Neuronal stem cell (in vitro differentiated cells): Measurements from ENCODE around the gene TMEM145.
A peak's percentile ranks its signal among the peaks of the same experiment; 100 is the strongest.

Source experiments
- DNase-seq: peaks from one replicate; pipeline ENCODE4 v3.0.0-alpha.2; 2013; ENCODE audit warnings: low spot score
- H2AFZ ChIP-seq: one replicate; pipeline ENCODE4 v1.6.1; 2013; ENCODE audit warnings: mild to moderate bottlenecking, low read length, inconsistent platforms
- H2AK5ac ChIP-seq: 2 replicates; pipeline ENCODE4 v1.6.1; 2013; ENCODE audit warnings: low read depth, mild to moderate bottlenecking, inconsistent platforms, low read length, moderate library complexity, mixed read lengths
- H2BK120ac ChIP-seq: 2 replicates; pipeline ENCODE4 v1.6.1; 2013; ENCODE audit warnings: low read depth, mild to moderate bottlenecking, inconsistent platforms, low read length, moderate library complexity, mixed read lengths
- H2BK12ac ChIP-seq: one replicate; pipeline ENCODE4 v1.6.1; 2013; ENCODE audit warnings: low read length, inconsistent platforms
- H2BK15ac ChIP-seq: 2 replicates; pipeline ENCODE4 v1.6.1; 2013; ENCODE audit warnings: mild to moderate bottlenecking, low read length, inconsistent platforms, mixed read lengths
- H2BK5ac ChIP-seq: one replicate; pipeline ENCODE4 v1.6.1; 2013; ENCODE audit warnings: inconsistent platforms, mild to moderate bottlenecking, low read length, moderate library complexity
- H3K14ac ChIP-seq: one replicate; pipeline ENCODE4 v1.6.1; 2013; ENCODE audit warnings: low read length, inconsistent platforms
- H3K18ac ChIP-seq: 2 replicates; pipeline ENCODE4 v1.6.1; 2013; ENCODE audit warnings: low read length, inconsistent platforms
- H3K23ac ChIP-seq: 2 replicates; pipeline ENCODE4 v1.6.1; 2013; ENCODE audit warnings: low read depth, mild to moderate bottlenecking, mixed read lengths, low read length, inconsistent platforms; ENCODE audit not compliant: poor library complexity
- H3K27ac ChIP-seq: replicated peaks from 3 replicates; pipeline ENCODE4 v1.5.1; 2013; ENCODE audit warnings: low read length, inconsistent platforms
- H3K27me3 ChIP-seq, 3 experiments: 2 replicates each; pipeline ENCODE4 v1.6.1; 2013; ENCODE audit warnings: low read length in 3 of 3, mild to moderate bottlenecking in 2 of 3, inconsistent platforms in 1 of 3, low read depth in 1 of 3, mixed read lengths in 1 of 3, moderate library complexity in 1 of 3; ENCODE audit not compliant: control insufficient read depth in 3 of 3, insufficient read depth in 3 of 3
- H3K36me3 ChIP-seq, 2 donors: replicated peaks in 1 of 2; 2 replicates each; pipeline ENCODE4 v1.6.1; 2013; ENCODE audit warnings: low read length in 2 of 2; ENCODE audit not compliant: control insufficient read depth in 2 of 2, insufficient read depth in 2 of 2
- H3K4ac ChIP-seq: 2 replicates; pipeline ENCODE4 v1.6.1; 2013; ENCODE audit warnings: inconsistent platforms, mild to moderate bottlenecking, low read length, moderate library complexity
- H3K4me1 ChIP-seq, 2 donors: 1 replicate in 1 of 2; 2 replicates in 1 of 2; pipeline ENCODE4 v1.6.1; 2013; ENCODE audit warnings: low read length in 2 of 2, low read depth in 1 of 2; ENCODE audit not compliant: control insufficient read depth in 2 of 2, insufficient read depth in 1 of 2
- H3K4me2 ChIP-seq: one replicate; pipeline ENCODE4 v1.6.1; 2013; ENCODE audit warnings: mild to moderate bottlenecking, low read length, inconsistent platforms; ENCODE audit not compliant: insufficient read depth, poor library complexity, severe bottlenecking
- H3K4me3 ChIP-seq, 2 donors: 2 replicates each; pipeline ENCODE4 v1.5.1; 2013; ENCODE audit warnings: low read length in 2 of 2, mild to moderate bottlenecking in 2 of 2, inconsistent platforms in 1 of 2, moderate library complexity in 1 of 2
- H3K79me1 ChIP-seq: one replicate; pipeline ENCODE4 v1.6.1; 2013; ENCODE audit warnings: low read depth, mild to moderate bottlenecking, inconsistent platforms, low read length, moderate library complexity
- H3K9ac ChIP-seq: one replicate; pipeline ENCODE4 v1.6.1; 2013; ENCODE audit warnings: mild to moderate bottlenecking, low read depth, low read length, inconsistent platforms; ENCODE audit not compliant: poor library complexity
- H3K9me3 ChIP-seq, 2 donors: replicated peaks in 1 of 2; 2 replicates each; pipeline versions ENCODE3 to v1.6.1; 2013; ENCODE audit warnings: low read length in 2 of 2, mild to moderate bottlenecking in 2 of 2, inconsistent platforms in 1 of 2, low read depth in 1 of 2, mixed read lengths in 1 of 2, moderate library complexity in 1 of 2; ENCODE audit not compliant: control insufficient read depth in 2 of 2, insufficient read depth in 1 of 2
- H4K8ac ChIP-seq: one replicate; pipeline ENCODE4 v1.6.1; 2013; ENCODE audit warnings: low read depth, mild to moderate bottlenecking, inconsistent platforms, low read length, moderate library complexity
- H4K91ac ChIP-seq: one replicate; pipeline ENCODE4 v1.6.1; 2013; ENCODE audit warnings: low read length, low read depth, mild to moderate bottlenecking, inconsistent platforms; ENCODE audit not compliant: poor library complexity
- WGBS, 2 donors: extraction: QIAGEN DNeasy Blood & Tissue Kit; methylation state at CpG; one replicate each; pipeline ENCODE4 v1.1.7; 2013; ENCODE audit warnings: missing lambda C conversion rate in 2 of 2, mixed read lengths in 1 of 2; ENCODE audit not compliant: insufficient read length in 2 of 2, insufficient replicate concordance in 1 of 2; ENCODE audit errors: extremely low coverage in 2 of 2; 5-methylcytosine and 5-hydroxymethylcytosine counted together

Gene TMEM145

DNA sequence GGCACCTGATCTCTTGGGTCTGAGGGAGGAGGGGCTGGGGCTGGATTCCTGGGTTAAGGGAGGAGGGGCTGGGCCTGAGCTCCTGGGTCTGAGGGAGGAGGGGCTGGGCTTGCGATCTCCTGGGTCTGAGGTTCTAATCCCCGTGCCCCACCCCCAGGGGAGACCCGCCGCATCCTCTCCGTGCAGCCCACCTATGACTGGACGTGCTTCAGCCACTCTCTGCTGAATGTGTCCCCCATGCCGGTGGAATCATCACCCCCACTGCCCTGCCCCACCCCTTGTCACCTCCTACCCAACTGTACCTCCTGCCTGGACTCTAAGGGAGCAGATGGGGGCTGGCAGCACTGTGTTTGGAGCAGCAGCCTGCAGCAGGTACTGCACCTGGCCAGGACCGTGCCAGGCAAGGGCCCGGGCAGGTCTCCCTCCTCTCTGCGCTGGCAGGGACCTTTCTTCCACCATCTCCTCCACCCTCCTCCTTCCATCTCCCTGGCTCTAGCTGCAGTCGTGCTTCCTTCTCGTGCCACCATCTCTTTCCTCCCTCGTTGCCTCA is 49.9 kb downstream of the TMEM145 start:
- Histone ChIP-seq H3K4ac (no peak overlapping the region), H2BK120ac (no peak overlapping the region), H3K4me1 (peaks cover 2% of the 10 kb centered on the region in 2 donors)

DNA sequence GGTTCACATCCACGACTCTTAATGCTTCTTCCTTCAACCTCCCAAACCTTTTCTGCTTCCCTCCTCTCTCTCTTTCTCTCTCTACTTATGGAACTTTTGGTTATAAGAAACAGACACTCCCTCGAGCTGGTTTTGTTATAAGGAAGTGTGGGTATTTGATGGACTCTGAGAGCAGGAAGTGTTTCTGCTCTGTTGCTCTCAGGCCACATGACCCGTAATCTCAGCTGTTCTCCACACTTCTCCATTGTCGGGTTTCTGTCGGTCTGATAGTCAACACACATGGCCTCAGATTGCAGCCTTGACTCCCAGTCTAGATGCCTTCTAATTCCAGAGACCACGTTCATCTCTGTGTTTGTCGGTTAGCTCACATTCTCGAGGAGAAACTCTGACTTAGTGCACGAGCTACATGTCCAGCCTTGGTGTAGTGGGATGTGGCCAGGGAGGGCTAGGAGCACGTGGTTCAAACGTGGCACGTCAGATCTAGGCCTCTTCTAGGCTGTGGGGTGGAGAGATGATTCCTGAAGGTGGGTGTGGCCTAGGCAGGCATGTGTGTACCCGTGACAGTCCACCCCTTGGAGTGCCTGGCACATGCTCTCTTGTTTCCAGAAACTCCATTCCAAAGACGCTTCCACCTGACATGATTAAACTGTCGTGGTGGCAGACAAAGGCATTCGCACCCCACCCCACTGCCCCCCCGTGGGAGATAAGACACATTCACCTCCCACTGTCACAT is 50.7 kb downstream of the TMEM145 start:
- H3K9ac ChIP-seq = no peak overlapping the region
- peak overlapping the region in 1 of 2 donors; percentile 30 for H3K4me3 ChIP-seq
- no peak overlapping the region for H3K27ac ChIP-seq
- DNase-seq = no peak
- H2BK120ac ChIP-seq = no peak overlapping the region
- H3K18ac ChIP-seq = no peak overlapping the region
- no peak overlapping the region for H3K4me2 ChIP-seq
- no peaks in the 10 kb centered on the region for H3K4me1 ChIP-seq
- H3K23ac ChIP-seq = no peak overlapping the region
- peaks cover 5% of the 10 kb centered on the region for H3K79me1 ChIP-seq
- H3K9me3 ChIP-seq = peaks cover 3 to 10% of the 10 kb centered on the region in 2 donors
- no CpG with 5 or more reads among the region's 17 CpGs for WGBS, 2 donors
- no peak overlapping the region for H2BK5ac ChIP-seq
- H2BK15ac ChIP-seq = no peak overlapping the region
- H2AK5ac ChIP-seq = no peak overlapping the region
- no peaks in the 10 kb centered on the region for H3K27me3 ChIP-seq
- no peak overlapping the region for H2AFZ ChIP-seq
- H3K14ac ChIP-seq = peak overlapping the region; percentile 2
- H4K91ac ChIP-seq = no peak overlapping the region
- no peak overlapping the region for H3K4ac ChIP-seq
- no peak overlapping the region for H2BK12ac ChIP-seq
- H4K8ac ChIP-seq = no peak overlapping the region
- peaks cover 26 to 67% of the 10 kb centered on the region in 2 donors for H3K36me3 ChIP-seq

More for the DNA sequence above, 49.9 kb downstream of the TMEM145 start:
- Histone ChIP-seq H2AFZ (no peak overlapping the region), H3K27me3 (no peaks in the 10 kb centered on the region), H3K9me3 (peaks cover 3 to 9% of the 10 kb centered on the region in 2 donors), H2BK5ac (no peak overlapping the region), H2BK15ac (no peak overlapping the region), H2AK5ac (no peak overlapping the region), H3K36me3 (peaks cover 30 to 73% of the 10 kb centered on the region in 2 donors), H3K9ac (peak overlapping the region; percentile 72), H3K79me1 (peaks cover 2% of the 10 kb centered on the region), H3K18ac (peak overlapping the region; percentile 19), H3K27ac (no peak overlapping the region), H2BK12ac (no peak overlapping the region), H3K4me3 (no peak overlapping the region), H4K91ac (no peak overlapping the region), H3K14ac (peak overlapping the region; percentile 9), H3K23ac (peak overlapping the region; percentile 65), H4K8ac (no peak overlapping the region), H3K4me2 (no peak overlapping the region)
- no CpG with 5 or more reads among the region's 13 CpGs for WGBS, 2 donors
- DNase-seq = no peak

DNA sequence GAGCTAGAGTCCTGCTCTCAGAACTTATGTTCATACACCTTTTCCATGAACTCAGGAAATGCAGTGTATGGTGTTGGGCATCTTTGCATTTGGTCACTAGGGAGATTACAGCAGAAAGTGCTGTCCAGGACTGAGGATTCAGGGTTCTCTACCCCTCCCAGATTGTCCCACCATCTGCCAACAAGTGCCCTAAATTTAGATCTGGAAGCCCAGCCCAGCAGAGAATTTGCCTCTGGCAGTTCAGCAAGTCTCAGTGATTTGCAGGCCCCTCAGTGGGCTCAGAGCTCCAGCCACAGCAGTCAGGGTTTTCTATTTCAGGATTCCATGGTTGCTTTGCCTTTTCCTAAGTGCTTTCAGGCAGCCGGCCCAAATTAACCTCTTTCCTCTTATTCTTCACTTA is 53.6 kb downstream of the TMEM145 start:
- Histone ChIP-seq H2AFZ (no peak overlapping the region), H4K91ac (no peak overlapping the region), H3K23ac (no peak overlapping the region), H2BK15ac (no peak overlapping the region), H3K4me2 (no peak overlapping the region), H3K4ac (no peak overlapping the region), H3K9ac (no peak overlapping the region), H3K9me3 (peaks cover 3 to 11% of the 10 kb centered on the region in 2 donors), H2BK120ac (no peak overlapping the region), H3K79me1 (peaks cover 5% of the 10 kb centered on the region), H3K27me3 (no peaks in the 10 kb centered on the region), H4K8ac (no peak overlapping the region), H2BK12ac (no peak overlapping the region), H3K36me3 (peaks cover 24 to 66% of the 10 kb centered on the region in 2 donors), H3K4me3 (no peak overlapping the region), H3K4me1 (peaks cover 8 to 9% of the 10 kb centered on the region in 2 donors), H2AK5ac (no peak overlapping the region), H3K27ac (no peak overlapping the region), H3K18ac (no peak overlapping the region), H3K14ac (no peak overlapping the region), H2BK5ac (no peak overlapping the region)
- no CpG with 5 or more reads among the region's 1 CpG for WGBS, 2 donors
- DNase-seq = no peak

DNA sequence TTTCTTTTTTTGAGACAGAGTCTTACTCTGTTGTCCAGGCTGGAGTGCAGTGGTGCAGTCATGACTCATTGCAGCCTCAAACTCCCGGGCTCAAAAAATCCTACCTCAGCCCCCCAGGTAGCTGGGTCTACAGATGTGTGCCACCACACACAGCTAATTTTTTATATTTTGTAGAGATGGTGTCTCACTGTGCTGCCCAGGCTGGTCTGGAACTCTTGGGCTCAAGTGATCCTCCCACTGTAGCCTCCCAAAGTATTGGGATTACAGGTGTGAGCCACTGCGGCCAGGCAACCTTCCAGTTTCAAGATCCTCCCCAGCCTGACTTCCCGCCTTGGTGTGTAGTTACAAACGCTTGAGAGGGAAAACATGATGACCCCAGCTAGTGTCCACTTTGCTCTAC is 54.8 kb downstream of the TMEM145 start:
- no peak overlapping the region for H3K18ac ChIP-seq
- H3K27me3 ChIP-seq = no peaks in the 10 kb centered on the region
- no peak overlapping the region for H4K8ac ChIP-seq
- peaks cover 2% of the 10 kb centered on the region for H3K79me1 ChIP-seq
- H3K4me1 ChIP-seq = peaks cover 8 to 9% of the 10 kb centered on the region in 2 donors
- no peak overlapping the region for H3K4me2 ChIP-seq
- no CpG with 5 or more reads among the region's 4 CpGs for WGBS, 2 donors
- no peak overlapping the region for H3K23ac ChIP-seq
- no peak overlapping the region for H2BK12ac ChIP-seq
- H3K4me3 ChIP-seq = no peak overlapping the region
- H2BK5ac ChIP-seq = no peak overlapping the region
- H3K14ac ChIP-seq = peak overlapping the region; percentile 71
- DNase-seq = no peak
- no peak overlapping the region for H2AFZ ChIP-seq
- H2BK15ac ChIP-seq = no peak overlapping the region
- H3K9ac ChIP-seq = no peak overlapping the region
- H4K91ac ChIP-seq = no peak overlapping the region
- H3K36me3 ChIP-seq = peaks cover 19 to 66% of the 10 kb centered on the region in 2 donors
- no peak overlapping the region for H2BK120ac ChIP-seq
- H2AK5ac ChIP-seq = no peak overlapping the region
- no peak overlapping the region for H3K4ac ChIP-seq
- peaks cover 3 to 11% of the 10 kb centered on the region in 2 donors for H3K9me3 ChIP-seq
- no peak overlapping the region for H3K27ac ChIP-seq
